ENCODE results near the gene CBFA2T2.

The CBFA2T2 gene

GRCh38 chr20:33684533-33685327 is 194.8 kb downstream of the CBFA2T2 start:
- H4K91ac ChIP-seq (ENCODE audit: low read depth, low read length) = no peak overlapping the region
- no peak overlapping the region for H3K14ac ChIP-seq (ENCODE audit: low read length)
- H4K8ac ChIP-seq (ENCODE audit: low read depth, low read length) = no peak overlapping the region
- no peak overlapping the region for H3K18ac ChIP-seq (ENCODE audit: low read length)
- H3K4ac ChIP-seq (ENCODE audit: low read depth, low read length) = no peak overlapping the region
- H3K23ac ChIP-seq (ENCODE audit: low read length) = no peak overlapping the region
- H2AFZ ChIP-seq (ENCODE audit: insufficient read depth, low read length, poor library complexity) = no peak overlapping the region
- H3K4me3 ChIP-seq (ENCODE audit: low read depth, low read length) = peak overlapping the region; percentile 13
- no peak overlapping the region for H4K12ac ChIP-seq (ENCODE audit: low read depth, low read length)
- no peaks in the 10 kb centered on the region for H3K27me3 ChIP-seq (ENCODE audit: insufficient read depth, low read length)
- no peak overlapping the region for H2BK120ac ChIP-seq (ENCODE audit: insufficient read depth, low read length, poor library complexity)
- no peak overlapping the region for H2BK5ac ChIP-seq (ENCODE audit: low read depth, low read length, poor library complexity)
- H3K79me2 ChIP-seq (ENCODE audit: control insufficient read depth, insufficient read depth, low read length, poor library complexity) = peaks cover 2% of the 10 kb centered on the region
- no CpG with 5 or more reads among the region's 10 CpGs for WGBS (ENCODE audit: extremely low coverage, insufficient coverage, insufficient read length)
- peaks cover 3 to 7% of the 10 kb centered on the region in 2 experiments for H3K36me3 ChIP-seq (ENCODE audit: control insufficient read depth in 1 of 2, insufficient read depth in 2 of 2, low read length in 2 of 2)
- H3K4me1 ChIP-seq (ENCODE audit: control insufficient read depth in 1 of 2, insufficient read depth in 2 of 2, low read length in 2 of 2) = peaks cover 8 to 14% of the 10 kb centered on the region in 2 experiments
- no peak overlapping the region for H3K9ac ChIP-seq (ENCODE audit: low read length)
- H3K9me3 ChIP-seq (ENCODE audit: insufficient read depth, low read depth, low read length) = no peaks in the 10 kb centered on the region
- no peak overlapping the region for H2BK12ac ChIP-seq (ENCODE audit: low read length)
- peak overlapping the region; percentile 85 for H3K4me2 ChIP-seq (ENCODE audit: low read length)
- no peak for DNase-seq
- H2AK5ac ChIP-seq (ENCODE audit: low read length) = no peak overlapping the region
- H3K27ac ChIP-seq (ENCODE audit: low read depth, low read length) = no peak overlapping the region
- no peaks in the 10 kb centered on the region for H3K79me1 ChIP-seq (ENCODE audit: low read length)

- Histone ChIP-seq H3K4ac (ENCODE audit: low read depth, low read length) (no peak overlapping the region), H4K8ac (ENCODE audit: low read depth, low read length) (peak overlapping the region; percentile 44), H2BK5ac (ENCODE audit: low read depth, low read length, poor library complexity) (no peak overlapping the region), H2AK5ac (ENCODE audit: low read length) (no peak overlapping the region), H3K4me3 (ENCODE audit: low read depth, low read length) (peak overlapping the region; percentile 67), H3K79me1 (ENCODE audit: low read length) (no peaks in the 10 kb centered on the region), H3K27ac (ENCODE audit: low read depth, low read length) (no peak overlapping the region), H3K79me2 (ENCODE audit: control insufficient read depth, insufficient read depth, low read length, poor library complexity) (peaks cover 2% of the 10 kb centered on the region), H3K9me3 (ENCODE audit: insufficient read depth, low read depth, low read length) (no peaks in the 10 kb centered on the region), H3K4me1 (ENCODE audit: control insufficient read depth in 1 of 2, insufficient read depth in 2 of 2, low read length in 2 of 2) (peaks cover 8 to 14% of the 10 kb centered on the region in 2 experiments), H3K14ac (ENCODE audit: low read length) (no peak overlapping the region), H2BK12ac (ENCODE audit: low read length) (no peak overlapping the region), H2AFZ (ENCODE audit: insufficient read depth, low read length, poor library complexity) (peak overlapping the region; percentile 11), H3K9ac (ENCODE audit: low read length) (peak overlapping the region; percentile 72), H3K4me2 (ENCODE audit: low read length) (peak overlapping the region; percentile 85), H4K12ac (ENCODE audit: low read depth, low read length) (no peak overlapping the region), H3K23ac (ENCODE audit: low read length) (no peak overlapping the region), H2BK120ac (ENCODE audit: insufficient read depth, low read length, poor library complexity) (no peak overlapping the region), H3K27me3 (ENCODE audit: insufficient read depth, low read length) (no peaks in the 10 kb centered on the region), H3K18ac (ENCODE audit: low read length) (peak overlapping the region; percentile 14), H4K91ac (ENCODE audit: low read depth, low read length) (peak overlapping the region; percentile 67), H3K36me3 (ENCODE audit: control insufficient read depth in 1 of 2, insufficient read depth in 2 of 2, low read length in 2 of 2) (peaks cover 0 to 2% of the 10 kb centered on the region in 2 experiments)
- no peak for DNase-seq
- no CpG with 5 or more reads among the region's 53 CpGs for WGBS (ENCODE audit: extremely low coverage, insufficient coverage, insufficient read length)
These were observed 195.6 kb downstream of the CBFA2T2 start for GRCh38 chr20:33685328-33686099.

- Histone ChIP-seq H2BK120ac (ENCODE audit: insufficient read depth, low read length, poor library complexity) (no peak within 1 kb of the TSS), H3K18ac (ENCODE audit: low read length) (peak within 1 kb of the TSS; percentile 14), H3K4me1 (ENCODE audit: control insufficient read depth in 1 of 2, insufficient read depth in 2 of 2, low read length in 2 of 2) (peaks cover 8 to 14% of the 10 kb centered on the region in 2 experiments), H3K27ac (ENCODE audit: low read depth, low read length) (no peak within 1 kb of the TSS), H3K79me2 (ENCODE audit: control insufficient read depth, insufficient read depth, low read length, poor library complexity) (peaks cover 2% of the 10 kb centered on the region), H3K4me3 (ENCODE audit: low read depth, low read length) (peak within 1 kb of the TSS; percentile 67), H3K9ac (ENCODE audit: low read length) (peak within 1 kb of the TSS; percentile 72), H3K27me3 (ENCODE audit: insufficient read depth, low read length) (no peaks in the 10 kb centered on the region), H3K9me3 (ENCODE audit: insufficient read depth, low read depth, low read length) (no peaks in the 10 kb centered on the region), H4K12ac (ENCODE audit: low read depth, low read length) (peak within 1 kb of the TSS; percentile 1), H3K14ac (ENCODE audit: low read length) (no peak within 1 kb of the TSS), H2BK5ac (ENCODE audit: low read depth, low read length, poor library complexity) (no peak within 1 kb of the TSS), H2BK12ac (ENCODE audit: low read length) (no peak within 1 kb of the TSS), H3K23ac (ENCODE audit: low read length) (no peak within 1 kb of the TSS), H2AFZ (ENCODE audit: insufficient read depth, low read length, poor library complexity) (peak within 1 kb of the TSS; percentile 38), H3K4ac (ENCODE audit: low read depth, low read length) (no peak within 1 kb of the TSS), H4K91ac (ENCODE audit: low read depth, low read length) (peak within 1 kb of the TSS; percentile 67), H3K79me1 (ENCODE audit: low read length) (no peaks in the 10 kb centered on the region), H2AK5ac (ENCODE audit: low read length) (no peak within 1 kb of the TSS), H3K36me3 (ENCODE audit: control insufficient read depth in 1 of 2, insufficient read depth in 2 of 2, low read length in 2 of 2) (no peaks in the 10 kb centered on the region), H4K8ac (ENCODE audit: low read depth, low read length) (peak within 1 kb of the TSS; percentile 51), H3K4me2 (ENCODE audit: low read length) (peak within 1 kb of the TSS; percentile 85)
- peak; percentile 95 to 98 for DNase-seq
- no CpG with 5 or more reads among the region's 101 CpGs for WGBS (ENCODE audit: extremely low coverage, insufficient coverage, insufficient read length)
These were observed 196.4 kb downstream of the CBFA2T2 start, which contains the start of gene E2F1 for GRCh38 chr20:33686100-33686983. E2F1 (minus strand) TSS chr20:33686385; CDS start chr20:33686264, 121 bp downstream.

- Histone ChIP-seq H3K14ac (ENCODE audit: low read length) (no peak overlapping the region), H3K4ac (ENCODE audit: low read depth, low read length) (no peak overlapping the region), H3K23ac (ENCODE audit: low read length) (no peak overlapping the region), H3K18ac (ENCODE audit: low read length) (no peak overlapping the region), H3K9me3 (ENCODE audit: insufficient read depth, low read depth, low read length) (no peaks in the 10 kb centered on the region), H3K27ac (ENCODE audit: low read depth, low read length) (no peak overlapping the region), H3K9ac (ENCODE audit: low read length) (no peak overlapping the region), H2AFZ (ENCODE audit: insufficient read depth, low read length, poor library complexity) (peak overlapping the region; percentile 38), H3K4me3 (ENCODE audit: low read depth, low read length) (no peak overlapping the region), H2BK120ac (ENCODE audit: insufficient read depth, low read length, poor library complexity) (no peak overlapping the region), H3K27me3 (ENCODE audit: insufficient read depth, low read length) (no peaks in the 10 kb centered on the region), H2BK12ac (ENCODE audit: low read length) (no peak overlapping the region), H2BK5ac (ENCODE audit: low read depth, low read length, poor library complexity) (no peak overlapping the region), H3K79me2 (ENCODE audit: control insufficient read depth, insufficient read depth, low read length, poor library complexity) (peaks cover 2% of the 10 kb centered on the region), H3K4me2 (ENCODE audit: low read length) (peak overlapping the region; percentile 68), H2AK5ac (ENCODE audit: low read length) (no peak overlapping the region), H3K4me1 (ENCODE audit: control insufficient read depth in 1 of 2, insufficient read depth in 2 of 2, low read length in 2 of 2) (peaks cover 8 to 14% of the 10 kb centered on the region in 2 experiments), H3K79me1 (ENCODE audit: low read length) (no peaks in the 10 kb centered on the region), H3K36me3 (ENCODE audit: control insufficient read depth in 1 of 2, insufficient read depth in 2 of 2, low read length in 2 of 2) (no peaks in the 10 kb centered on the region), H4K12ac (ENCODE audit: low read depth, low read length) (peak overlapping the region; percentile 1), H4K8ac (ENCODE audit: low read depth, low read length) (peak overlapping the region; percentile 51), H4K91ac (ENCODE audit: low read depth, low read length) (no peak overlapping the region)
- no CpG with 5 or more reads among the region's 14 CpGs for WGBS (ENCODE audit: extremely low coverage, insufficient coverage, insufficient read length)
- DNase-seq = no peak
These were observed 197.1 kb downstream of the CBFA2T2 start for GRCh38 chr20:33686984-33687366.

All from trophoblast cell (in vitro differentiated cells and primary cell).